SH-SY5Y (cell line): ENCODE measurements around the gene ELOVL6.

Experiments
- GATA2 ChIP-seq: IDR thresholded peaks from 2 replicates; pipeline ENCODE4 v1.6.1; 2011; ENCODE audit warnings: mild to moderate bottlenecking, low read depth, low read length
- GATA3 ChIP-seq: IDR thresholded peaks from 2 replicates; pipeline ENCODE4 v1.6.1; 2011; ENCODE audit warnings: low read depth, mild to moderate bottlenecking, low read length, moderate library complexity

DNA sequence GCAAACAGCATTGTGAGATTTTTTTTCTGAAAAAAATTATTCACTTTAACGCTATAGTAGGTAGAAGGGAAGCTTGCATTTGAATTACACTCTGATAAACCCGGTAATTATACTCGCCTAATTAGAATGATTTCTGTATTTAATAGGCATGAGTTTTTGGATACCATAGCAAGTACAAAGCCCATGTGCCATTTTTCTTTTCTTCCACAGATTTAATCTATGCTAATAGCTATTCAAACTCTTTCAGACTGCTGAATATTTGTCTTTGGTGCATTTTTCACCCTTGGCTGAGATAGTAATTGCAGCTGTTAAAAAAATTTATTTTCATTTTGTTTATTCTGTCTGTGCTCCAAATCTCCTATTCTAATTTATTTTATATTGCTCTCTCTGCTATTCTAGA, 172.7 kb downstream of the ELOVL6 start:
- TF ChIP-seq GATA2 (no peak), GATA3 (no peak)
